Measurements from ENCODE around the gene EYS.

GRCh38 chr6:64703922-64704321, 1003.1 kb downstream of the EYS start:
- no peak for TF ChIP-seq CTCF (IDR thresholded peaks at IDR 0.05; ENCODE audit: low read depth, low read length, poor library complexity, severe bottlenecking)
- no peak for TF ChIP-seq EZH2phosphoT487 (IDR thresholded peaks at IDR 0.05; ENCODE audit: borderline replicate concordance, low read length)
